A549 treated with DMSO at 1 μM for 4 hours (cell line): ENCODE results near the gene DDX25. TPM values are rescaled to one million over a fixed set of nuclear protein-coding genes. Genes with fewer than 3 reads are reported as not detected.

Experiments used
- total RNA-seq: library from RNA; stranded (reverse); fragments of 200-300 nt; extraction: Qiagen RNA extraction; gene quantifications from 5 replicates; pipeline ENCODE4 v1.2.3, GENCODE V29; 2022; ENCODE audit warnings: low read depth

Gene DDX25
- 0.04 to 0.32 TPM (median 0.06 TPM) in 3 of 5 replicates, not detected in the others for total RNA-seq

DNA sequence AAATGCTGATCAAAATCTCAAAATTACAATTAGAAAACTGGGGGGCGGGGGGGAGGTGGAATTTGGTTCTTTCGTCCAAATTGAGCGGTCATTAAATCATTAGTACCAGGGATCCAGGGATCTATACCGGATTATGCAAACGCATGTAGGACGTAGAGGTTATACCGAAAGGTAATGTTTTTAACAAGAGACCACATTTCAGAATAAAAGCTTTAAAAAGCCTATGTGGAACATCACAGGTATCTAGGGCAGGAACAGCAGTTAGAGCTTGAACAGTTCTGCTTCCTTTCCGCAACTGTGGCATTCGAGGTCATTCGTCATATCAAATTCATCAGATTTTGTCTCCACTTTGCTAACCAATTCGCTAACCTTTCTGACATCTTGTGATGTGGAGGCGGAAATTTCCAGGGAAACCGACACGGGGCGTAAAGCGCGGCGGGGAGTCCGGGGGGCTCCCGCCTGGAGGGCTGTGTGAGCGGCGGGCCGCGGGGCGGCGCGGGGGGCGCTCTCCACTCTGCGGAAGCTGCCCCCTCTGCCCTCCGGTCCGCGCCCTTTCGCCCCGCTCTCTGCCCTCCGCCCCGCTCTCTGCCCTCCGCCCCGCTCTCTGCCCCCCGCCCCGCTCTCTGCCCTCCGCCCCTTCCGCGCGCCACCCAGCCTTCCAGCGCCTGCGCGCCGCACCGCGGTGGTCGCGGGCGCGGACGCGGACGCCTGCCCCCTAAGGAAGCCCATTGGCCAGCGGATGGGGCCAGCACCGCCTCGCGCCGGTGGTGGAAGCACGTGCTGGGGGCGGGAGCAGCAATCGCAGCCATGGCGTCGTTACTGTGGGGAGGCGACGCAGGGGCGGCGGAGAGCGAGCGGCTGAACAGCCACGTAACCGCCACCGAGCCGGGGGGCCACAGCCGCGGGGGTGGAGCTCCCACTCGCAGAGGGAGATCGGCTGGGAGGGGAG lies at the start of gene DDX25:
Gene DDX25, plus strand, starts transcription at position 798 of the 949 bp plus-strand sequence. Its CDS starts 10 bp downstream, at position 808.

DNA sequence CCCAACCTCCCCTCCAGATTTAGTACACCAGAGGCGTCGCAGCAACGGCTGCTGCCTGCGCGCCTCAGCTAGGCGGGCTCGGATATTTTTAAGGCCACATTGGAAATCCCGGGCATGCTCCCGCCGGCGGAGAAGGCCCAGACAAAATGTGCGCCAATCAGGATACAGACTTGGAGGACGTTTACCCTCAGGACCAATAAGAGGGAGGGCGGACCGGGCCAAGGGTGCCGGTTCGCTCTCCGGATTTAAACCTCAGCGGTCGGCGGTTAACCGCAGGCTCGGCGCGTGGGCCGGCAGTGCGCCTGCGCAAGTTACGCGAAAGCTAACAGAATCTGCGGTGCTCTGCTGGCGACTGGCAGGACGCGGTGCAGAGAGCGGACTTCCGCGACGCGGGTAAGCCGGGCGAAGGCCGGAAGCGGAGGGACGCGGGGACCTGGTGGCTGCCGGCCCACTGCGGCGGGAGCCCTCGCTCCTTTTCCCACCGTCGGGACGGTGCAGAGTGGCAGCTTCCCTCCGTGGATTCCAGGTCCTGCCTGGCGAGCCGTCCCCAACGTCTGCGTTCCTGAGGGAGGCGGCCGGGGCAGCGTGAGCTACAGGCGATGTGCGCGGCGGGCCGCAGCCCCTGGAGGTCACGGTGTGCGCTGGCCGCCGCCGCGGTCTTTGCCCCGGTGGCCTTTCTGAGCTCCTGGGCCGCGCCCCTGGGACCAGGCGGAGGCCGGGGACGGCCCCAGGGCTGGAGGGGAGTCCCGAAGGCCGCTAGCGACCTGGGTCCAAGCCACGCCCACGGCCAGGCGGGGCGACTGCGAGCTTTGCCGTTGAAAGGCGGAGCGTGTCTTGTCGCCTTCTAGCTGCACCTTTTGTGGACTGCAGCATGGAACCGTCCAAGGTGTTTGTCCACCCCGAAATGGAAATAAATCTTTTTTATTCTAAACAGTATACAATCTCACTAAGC lies 16.7 kb upstream of the DDX25 start, which contains the start of gene HYLS1:
Gene HYLS1, plus strand, starts transcription at position 296 of the 952 bp plus-strand sequence. CDS start 11,701 bp downstream, outside the sequence.

DNA sequence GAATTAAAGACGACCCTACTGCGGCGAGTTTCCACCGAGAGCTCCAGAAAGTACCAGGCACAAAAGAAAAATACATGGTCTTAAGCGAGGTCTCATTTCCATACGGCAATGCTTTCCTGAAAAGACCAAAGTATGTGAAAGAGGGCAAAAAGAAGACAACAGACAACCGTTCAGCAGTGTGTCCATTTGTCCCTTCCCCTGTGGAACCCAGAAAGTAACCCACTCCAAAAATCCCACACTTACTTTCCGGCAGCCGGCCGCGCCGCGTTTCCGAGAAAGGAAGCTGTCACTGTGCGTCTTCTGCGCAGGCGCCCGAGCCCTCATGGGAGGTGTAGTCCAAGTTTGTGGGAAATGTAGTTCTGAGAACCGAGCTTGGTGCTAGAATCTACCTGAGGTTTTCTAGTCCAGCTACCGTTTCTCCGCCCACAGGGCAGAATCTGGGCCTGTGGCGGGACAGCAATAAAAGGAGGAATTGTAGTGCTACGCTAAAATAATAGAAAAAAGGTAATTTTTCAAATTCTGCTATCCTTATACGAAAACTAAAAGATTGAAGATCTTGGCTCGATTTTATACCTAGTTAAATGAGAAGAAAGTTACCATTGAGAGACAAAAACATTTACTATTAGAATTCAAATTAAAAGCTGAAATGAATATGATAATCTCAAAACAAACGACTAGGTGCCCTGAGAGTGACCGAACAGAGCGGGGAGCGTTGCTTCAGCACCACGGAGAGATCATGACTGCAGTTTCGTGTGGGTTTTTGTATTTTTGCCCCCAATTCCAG lies 1.2 kb upstream of the DDX25 start, which contains the start of gene PUS3:
Gene PUS3, minus strand, starts transcription at position 280 of the 784 bp plus-strand sequence. CDS start 6,922 bp downstream, outside the sequence.

DNA sequence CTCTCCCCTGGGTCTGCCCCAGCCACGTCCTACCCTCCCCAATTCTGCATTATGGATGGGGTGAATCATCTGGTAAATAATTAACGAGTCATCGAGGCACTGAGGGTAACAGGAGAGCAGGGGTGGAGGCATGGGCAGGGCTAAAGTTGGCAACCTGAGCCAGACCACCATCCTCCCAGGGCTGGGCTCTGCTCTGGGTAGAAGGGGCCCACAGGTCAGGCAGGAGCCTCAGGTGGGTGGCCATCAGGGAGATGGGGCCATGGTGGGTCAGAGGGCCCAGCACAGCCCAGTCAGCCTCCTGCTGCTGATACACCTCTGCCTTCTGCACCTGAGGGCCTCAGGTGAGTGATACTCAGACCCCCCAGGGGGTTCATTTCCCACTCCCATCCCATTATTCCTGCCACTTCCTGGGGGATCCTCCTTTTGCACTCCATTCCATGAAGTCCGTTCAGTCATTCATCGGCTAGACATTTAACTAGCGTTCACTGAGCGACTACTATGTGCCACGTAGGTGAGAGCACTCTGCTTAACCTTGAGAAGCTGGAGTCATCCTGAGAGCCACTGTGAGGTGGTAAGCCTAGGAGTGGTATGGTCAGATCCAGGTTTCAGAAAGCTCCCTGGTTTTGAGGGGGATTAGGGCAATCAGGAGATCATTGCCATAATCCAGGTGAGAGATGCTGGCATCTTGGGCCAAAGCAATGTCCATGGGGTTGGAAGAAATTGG lies 41.7 kb downstream of the DDX25 start, which contains the start of gene VSIG10L2:
Gene VSIG10L2, plus strand, starts transcription at position 248 of the 724 bp plus-strand sequence. Its CDS starts 12 bp downstream, at position 260.

Other genes with a start within 250 kb of the DDX25 start
- gene ACRV1, start 223.7 kb upstream of the DDX25 start, total RNA-seq = not detected in 5 replicates
- not detected in 5 replicates for gene PATE1, start 158.2 kb upstream of the DDX25 start, total RNA-seq
- not detected in 5 replicates for gene PATE2, start 125.7 kb upstream of the DDX25 start, total RNA-seq
- not detected in 5 replicates for gene PATE3, start 116.4 kb upstream of the DDX25 start, total RNA-seq
- gene PATE4, start 71.2 kb upstream of the DDX25 start, total RNA-seq = not detected in 5 replicates
- 14.7 to 17.8 TPM (median 17.5 TPM) in 5 replicates for gene HYLS1, start 16.8 kb upstream of the DDX25 start, total RNA-seq
- gene PUS3, start 1.3 kb upstream of the DDX25 start, total RNA-seq = 6.9 to 9.7 TPM (median 7.9 TPM) in 5 replicates
- 0.01 TPM in 1 of 5 replicates, not detected in the others for gene VSIG10L2, start 41.5 kb downstream of the DDX25 start, total RNA-seq
- gene CDON, start 158.4 kb downstream of the DDX25 start, total RNA-seq = 2.0 to 4.1 TPM (median 3.4 TPM) in 5 replicates